ENCODE data around the gene CCDC191.
A peak's percentile ranks its signal among the peaks of the same experiment; 100 is the strongest.

Gene CCDC191

GRCh38 chr3:113968986-113969385 is 87.3 kb downstream of the CCDC191 start:
- no peak for DNase-seq (ENCODE audit: low read depth in 2 of 2)

GRCh38 chr3:113966172-113966571 is 90.2 kb downstream of the CCDC191 start:
- DNase-seq (ENCODE audit: low read depth in 2 of 2): no peak

- no peak for DNase-seq (ENCODE audit: low read depth in 2 of 2)
These were observed 92.4 kb downstream of the CCDC191 start for GRCh38 chr3:113963879-113964278.

- no peak for DNase-seq (ENCODE audit: low read depth in 2 of 2)
These were observed 102.1 kb downstream of the CCDC191 start for GRCh38 chr3:113954091-113954685.

- DNase-seq (ENCODE audit: low read depth in 2 of 2): no peak
These were observed 102.6 kb downstream of the CCDC191 start for GRCh38 chr3:113953677-113954076.

- no peak for DNase-seq (ENCODE audit: low read depth in 2 of 2)
These were observed 103.4 kb downstream of the CCDC191 start for GRCh38 chr3:113952921-113953320.

- peak; percentile 8 to 11 for DNase-seq (ENCODE audit: low read depth in 2 of 2)
These were observed 108.1 kb downstream of the CCDC191 start for GRCh38 chr3:113948015-113948917.

GRCh38 chr3:113947372-113948014 is 108.8 kb downstream of the CCDC191 start, which contains the start of gene ZDHHC23:
ZDHHC23 (plus strand) TSS chr3:113948013; CDS start chr3:113948803, 790 bp downstream.
- DNase-seq (ENCODE audit: low read depth in 2 of 2): peak; percentile 27 to 47

GRCh38 chr3:113946831-113947230 is 109.5 kb downstream of the CCDC191 start:
- no peak for DNase-seq (ENCODE audit: low read depth in 2 of 2)

- no peak for DNase-seq (ENCODE audit: low read depth in 2 of 2)
These were observed 128.8 kb downstream of the CCDC191 start for GRCh38 chr3:113927556-113927955.

- no peak for DNase-seq (ENCODE audit: low read depth in 2 of 2)
These were observed 141.7 kb downstream of the CCDC191 start for GRCh38 chr3:113914646-113915045.
